MM.1S (cell line): ENCODE measurements around the gene ANKH.

Experiments
- EZH2 ChIP-seq: fragments of 300-600 bp; sonication (generic); optimal IDR thresholded peaks from 2 replicates; pipeline ENCODE3; 2017; ENCODE audit warnings: low read depth, mild to moderate bottlenecking, antibody characterized with exemption, low read length, mixed read lengths
- EZH2phosphoT487 ChIP-seq: fragments of 300-600 bp; sonication (generic); IDR thresholded peaks from 2 replicates; pipeline ENCODE4 v1.6.1; 2018; ENCODE audit warnings: antibody characterized with exemption, low read length
- TF ChIP-seq, protein P1 (sequence below): fragments of 300-600 bp; sonication (generic); IDR thresholded peaks from 2 replicates; pipeline ENCODE4 v1.5.1; 2016; ENCODE audit warnings: antibody characterized with exemption, low read length, mixed read lengths

DNA sequence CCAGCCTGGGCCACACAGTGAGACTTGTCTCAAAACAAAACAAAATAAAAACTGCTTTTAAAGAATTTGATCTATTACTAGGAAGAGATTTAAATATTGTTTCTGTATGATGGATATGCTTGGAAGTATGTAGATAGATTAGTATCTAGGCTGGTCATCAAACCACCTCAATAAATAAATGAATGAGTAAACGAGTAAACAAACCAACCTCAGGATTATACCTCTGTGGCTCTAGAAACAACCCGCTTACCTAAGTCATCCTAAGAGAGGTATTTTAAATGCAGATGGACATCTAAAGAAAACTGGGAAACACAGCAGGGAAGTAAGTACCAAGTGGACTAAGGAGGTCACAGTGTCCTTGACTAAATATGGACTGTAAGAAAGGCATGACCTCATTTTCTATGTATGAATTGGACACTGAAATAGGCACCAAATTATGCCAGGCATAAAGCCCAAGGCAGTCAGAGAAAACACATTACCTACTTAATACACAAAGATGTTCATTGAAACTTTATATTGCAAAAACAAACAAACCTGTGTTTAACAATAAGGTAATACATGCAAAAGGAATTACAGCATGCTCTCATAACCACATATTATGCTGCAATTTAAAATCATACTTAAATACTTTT lies 7.3 kb downstream of the ANKH start:
- TF ChIP-seq, protein P1, sequence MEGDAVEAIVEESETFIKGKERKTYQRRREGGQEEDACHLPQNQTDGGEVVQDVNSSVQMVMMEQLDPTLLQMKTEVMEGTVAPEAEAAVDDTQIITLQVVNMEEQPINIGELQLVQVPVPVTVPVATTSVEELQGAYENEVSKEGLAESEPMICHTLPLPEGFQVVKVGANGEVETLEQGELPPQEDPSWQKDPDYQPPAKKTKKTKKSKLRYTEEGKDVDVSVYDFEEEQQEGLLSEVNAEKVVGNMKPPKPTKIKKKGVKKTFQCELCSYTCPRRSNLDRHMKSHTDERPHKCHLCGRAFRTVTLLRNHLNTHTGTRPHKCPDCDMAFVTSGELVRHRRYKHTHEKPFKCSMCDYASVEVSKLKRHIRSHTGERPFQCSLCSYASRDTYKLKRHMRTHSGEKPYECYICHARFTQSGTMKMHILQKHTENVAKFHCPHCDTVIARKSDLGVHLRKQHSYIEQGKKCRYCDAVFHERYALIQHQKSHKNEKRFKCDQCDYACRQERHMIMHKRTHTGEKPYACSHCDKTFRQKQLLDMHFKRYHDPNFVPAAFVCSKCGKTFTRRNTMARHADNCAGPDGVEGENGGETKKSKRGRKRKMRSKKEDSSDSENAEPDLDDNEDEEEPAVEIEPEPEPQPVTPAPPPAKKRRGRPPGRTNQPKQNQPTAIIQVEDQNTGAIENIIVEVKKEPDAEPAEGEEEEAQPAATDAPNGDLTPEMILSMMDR, result no peak
- TF ChIP-seq EZH2phosphoT487 (no peak), EZH2 (no peak)
